HG02610 (cell line): ENCODE measurements around the gene AHCYL1.
"Not testable (repeated sequence)": the region's sequence is repeated elsewhere in the genome, so short reads cannot be mapped to it uniquely, and the experiment has no call there.

Source experiments
- ATAC-seq: cut with Tn5 transposase; IDR thresholded peaks from one replicate; pipeline ENCODE4 v1.9.1; 2021; ENCODE audit warnings: mild to moderate bottlenecking, moderate library complexity; ENCODE audit not compliant: unreplicated experiment

Gene AHCYL1

DNA sequence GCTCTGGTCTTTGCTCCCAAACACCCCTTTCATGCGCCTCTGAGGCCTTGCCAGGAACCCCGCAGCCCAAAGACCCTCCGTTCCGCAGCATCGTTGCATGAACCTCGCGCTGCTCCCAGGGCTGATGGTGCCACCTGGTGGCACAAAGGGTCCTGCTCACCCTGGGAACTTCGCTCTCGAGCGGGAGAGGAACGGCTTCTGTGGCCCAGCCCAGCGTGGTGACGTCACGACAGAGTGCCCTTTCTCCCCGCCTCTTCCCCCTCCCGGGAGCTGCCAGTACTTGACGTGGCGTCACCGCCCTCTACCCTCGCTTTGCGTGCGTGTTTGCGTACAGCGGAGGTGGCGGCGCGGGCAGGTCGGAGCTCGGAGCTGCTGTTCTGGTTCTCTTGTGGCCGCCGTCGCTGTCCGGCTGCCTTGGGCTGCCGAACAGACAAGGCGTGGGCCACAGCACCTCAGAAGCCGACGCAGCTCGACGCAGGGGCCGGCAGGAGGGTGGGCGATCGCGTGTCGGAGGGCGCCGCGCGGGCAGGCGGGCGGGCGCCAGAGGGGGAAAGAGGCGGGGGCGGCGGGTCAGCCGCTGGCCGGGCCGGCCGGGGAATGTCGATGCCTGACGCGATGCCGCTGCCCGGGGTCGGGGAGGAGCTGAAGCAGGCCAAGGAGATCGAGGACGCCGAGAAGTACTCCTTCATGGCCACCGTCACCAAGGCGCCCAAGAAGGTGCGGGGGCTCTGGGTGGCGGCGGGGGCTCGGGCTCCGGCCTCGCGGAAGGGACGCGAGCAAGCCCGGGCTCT lies at the start of gene AHCYL1:
AHCYL1 (plus strand) TSS at position 310 of the 791 bp plus-strand sequence; CDS start at position 598, 288 bp downstream.
- peak; percentile 98 for ATAC-seq

DNA sequence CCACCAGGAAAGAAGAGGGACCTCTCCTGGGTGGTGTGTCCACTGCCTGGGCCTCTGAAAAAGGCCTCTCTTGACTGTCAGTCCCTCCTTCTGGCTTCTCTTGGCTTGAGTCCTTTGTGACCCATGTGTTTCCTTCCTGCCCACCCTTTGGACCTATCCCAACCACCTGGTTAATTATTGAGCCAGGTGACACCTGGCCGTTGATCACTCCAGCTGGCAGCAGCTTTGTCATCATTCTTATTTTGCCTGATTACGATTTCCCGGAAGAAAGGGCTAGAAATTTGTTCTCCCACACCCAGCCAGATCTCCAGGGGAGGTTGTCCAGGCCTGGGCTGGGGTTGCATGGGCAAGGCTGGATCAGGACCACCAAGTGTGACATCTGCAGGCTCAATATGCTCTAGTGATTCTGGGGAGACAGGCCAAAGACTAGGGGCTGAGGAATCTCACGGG lies 49.1 kb upstream of the AHCYL1 start:
- ATAC-seq = no peak

DNA sequence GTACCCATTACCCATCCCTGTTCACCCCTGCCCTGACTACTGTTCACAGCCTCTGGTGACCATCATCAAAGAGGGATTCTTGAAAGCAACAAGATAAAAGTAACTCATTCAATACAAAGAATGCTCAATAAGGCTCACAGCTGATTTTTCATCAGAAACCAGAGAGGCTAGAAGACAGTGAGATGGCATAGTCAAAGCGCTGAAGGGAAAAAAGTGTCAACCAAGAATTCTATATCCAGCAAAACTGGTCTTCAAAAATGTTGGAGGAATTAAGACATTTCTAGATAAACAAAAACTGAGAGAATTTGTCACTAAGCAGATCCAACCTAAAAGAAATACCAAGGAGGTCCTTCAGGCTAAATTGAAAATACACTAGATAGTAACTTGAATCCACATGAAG lies 46.8 kb upstream of the AHCYL1 start:
- no peak for ATAC-seq

DNA sequence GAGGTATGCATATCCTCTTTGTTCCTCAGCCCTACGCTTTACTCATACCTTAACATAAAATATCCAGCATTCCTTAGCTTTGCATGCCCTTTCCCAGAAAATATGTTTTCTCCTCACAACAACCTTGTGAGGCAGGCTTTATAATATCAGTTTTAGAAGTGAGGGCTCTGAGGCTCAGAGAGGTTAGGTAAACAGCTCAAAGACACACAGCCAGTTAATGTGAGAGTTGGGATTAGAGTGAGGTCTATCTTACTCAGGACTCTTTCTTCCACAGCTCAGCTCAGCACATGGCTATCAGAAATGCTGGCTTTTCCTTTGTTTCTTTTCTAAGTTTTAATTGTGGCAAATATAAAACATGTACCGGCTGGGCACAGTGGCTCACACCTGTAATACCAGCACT lies 46.0 kb upstream of the AHCYL1 start:
- ATAC-seq = no peak

DNA sequence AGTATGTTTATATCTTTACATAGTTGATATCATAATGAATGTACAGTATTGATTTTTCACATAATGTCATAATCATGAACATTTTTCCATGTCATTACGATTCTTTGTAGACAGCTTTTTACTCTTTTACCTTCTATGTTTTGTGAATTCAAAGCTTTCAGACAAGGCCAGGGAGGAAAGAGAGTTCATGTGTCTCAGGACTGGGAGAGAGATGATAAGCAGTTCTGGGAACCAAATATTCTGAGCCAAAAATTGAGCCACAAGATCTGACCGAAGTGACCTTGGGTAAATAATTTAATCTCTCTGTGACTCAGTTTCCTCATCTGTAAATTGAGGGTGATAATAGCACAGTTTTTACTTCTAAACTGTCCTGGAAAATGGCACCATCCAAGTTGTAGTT lies 42.1 kb upstream of the AHCYL1 start:
- no peak for ATAC-seq

DNA sequence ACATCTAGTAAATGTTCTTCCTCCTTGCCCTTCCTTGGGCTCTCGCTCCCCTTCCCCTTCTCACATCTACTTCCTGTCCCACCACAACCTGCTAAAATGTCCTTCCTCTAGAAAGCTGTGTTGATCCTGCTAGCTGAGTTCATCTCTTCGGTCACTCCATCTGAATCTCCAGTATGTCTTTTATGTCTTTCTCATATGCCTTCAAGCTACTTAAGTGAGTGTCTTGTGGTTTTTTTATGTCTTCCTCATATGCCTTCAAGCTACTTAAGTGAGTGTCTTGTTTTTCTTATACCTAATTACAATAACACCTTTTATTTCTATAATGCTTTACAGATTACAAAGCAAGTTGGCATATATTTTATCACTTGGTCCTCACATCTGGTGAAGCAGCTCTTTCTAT lies 40.0 kb upstream of the AHCYL1 start:
- ATAC-seq = no peak

DNA sequence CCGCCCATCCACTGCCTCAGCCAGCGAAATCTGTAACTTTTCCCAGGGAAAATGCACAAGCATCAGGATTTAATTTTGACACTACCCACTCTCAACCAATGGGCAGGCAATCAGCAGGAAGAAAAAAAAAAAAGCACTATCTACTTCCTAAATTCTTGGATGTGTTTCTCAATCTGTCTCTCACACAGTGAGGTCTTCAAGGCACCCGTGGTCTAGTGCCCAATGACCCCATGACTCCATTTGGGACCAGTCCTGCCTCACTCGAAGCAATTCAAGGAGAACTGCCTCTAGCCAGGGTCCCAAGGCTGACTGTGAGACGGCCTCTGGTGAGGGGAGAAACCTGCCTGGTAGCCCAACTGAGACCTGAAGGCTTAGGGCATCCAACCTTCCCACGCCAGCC lies 38.1 kb upstream of the AHCYL1 start:
- no peak for ATAC-seq

DNA sequence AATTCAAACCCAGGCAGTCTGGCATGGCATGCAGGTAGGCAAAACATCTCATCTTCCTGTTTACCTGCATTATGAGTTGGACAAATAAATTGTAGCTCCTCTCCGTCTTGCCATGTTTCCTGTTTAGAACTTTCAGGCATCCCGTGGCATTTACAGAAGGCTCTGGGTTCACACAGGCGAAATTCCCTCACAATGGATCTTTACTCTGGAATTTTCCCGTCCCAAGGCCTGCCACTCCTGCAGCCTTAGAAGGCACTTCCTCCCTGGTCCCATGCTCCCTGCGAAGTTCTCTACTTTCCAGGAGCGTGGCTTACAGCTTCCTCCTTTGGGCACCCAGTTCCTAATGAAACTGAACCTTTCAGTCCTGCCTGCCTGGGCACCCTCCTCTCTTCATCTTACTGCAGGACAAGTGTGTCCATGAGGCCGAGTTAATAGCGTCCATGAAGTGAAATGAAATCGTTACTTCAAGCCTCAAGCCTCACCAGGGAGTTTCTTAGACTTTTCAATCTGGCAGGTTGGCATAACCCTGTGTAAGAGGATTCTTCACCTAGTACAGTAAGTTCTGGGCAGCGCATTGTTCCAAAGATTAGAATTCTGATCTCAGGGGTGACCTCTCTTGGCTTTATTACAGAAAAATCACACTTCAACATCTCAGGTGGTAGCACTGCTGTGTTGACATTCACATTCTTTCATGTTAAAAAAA lies 36.8 kb upstream of the AHCYL1 start:
- no peak for ATAC-seq

DNA sequence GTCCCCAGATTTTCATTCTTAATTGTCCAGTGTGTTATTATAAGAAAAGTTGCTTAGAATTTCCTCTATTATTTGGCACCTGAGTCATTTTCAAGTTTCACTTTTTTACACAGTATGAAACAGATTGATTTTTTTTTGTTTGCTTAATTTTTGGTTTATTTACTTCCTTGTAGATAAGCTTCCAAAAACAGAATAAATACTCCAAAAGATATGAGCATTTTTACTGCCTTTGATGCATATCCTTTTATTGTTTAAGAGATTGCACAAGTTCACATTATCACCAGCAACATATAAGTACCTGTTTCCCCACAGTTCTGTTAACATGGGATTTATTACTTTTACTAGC lies 36.3 kb upstream of the AHCYL1 start:
- ATAC-seq = no peak

DNA sequence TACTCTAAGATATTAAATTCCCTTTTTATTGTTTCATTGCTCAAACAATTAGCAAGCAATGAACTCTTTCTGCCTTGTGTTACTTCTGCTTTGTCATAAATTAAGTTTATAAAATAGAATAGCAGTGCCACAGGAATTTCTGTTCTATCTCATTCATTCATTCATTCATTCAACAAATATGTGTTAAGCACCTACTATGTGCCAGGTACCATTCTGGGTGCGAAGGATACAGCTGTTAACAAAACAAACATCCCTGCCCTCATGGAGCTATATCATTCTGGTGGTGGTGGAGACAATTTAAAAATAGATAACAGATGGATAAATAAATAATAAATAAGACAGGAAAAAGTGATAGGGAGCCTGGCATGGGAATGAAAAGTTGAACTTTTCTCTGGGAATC lies 34.5 kb upstream of the AHCYL1 start:
- ATAC-seq = no peak

DNA sequence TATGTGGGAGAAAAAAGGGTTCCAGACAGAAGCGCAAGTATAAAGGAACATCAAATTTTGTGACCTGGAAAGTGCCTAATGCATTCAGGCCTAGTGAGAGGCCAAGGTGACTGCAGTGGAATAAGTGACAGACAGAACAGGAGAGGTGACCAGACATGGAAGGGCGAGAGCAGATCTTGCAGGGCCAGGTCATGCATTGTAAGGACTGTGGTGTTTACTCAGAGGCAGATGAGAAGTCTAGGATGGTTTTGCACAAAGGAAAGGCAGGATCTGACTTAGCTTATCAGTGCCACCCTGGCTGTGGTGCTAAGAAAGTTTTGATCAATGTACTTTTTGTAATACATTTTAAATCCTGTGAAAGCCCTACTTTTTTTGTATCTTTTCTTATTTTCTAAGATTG lies 34.1 kb upstream of the AHCYL1 start:
- no peak for ATAC-seq

DNA sequence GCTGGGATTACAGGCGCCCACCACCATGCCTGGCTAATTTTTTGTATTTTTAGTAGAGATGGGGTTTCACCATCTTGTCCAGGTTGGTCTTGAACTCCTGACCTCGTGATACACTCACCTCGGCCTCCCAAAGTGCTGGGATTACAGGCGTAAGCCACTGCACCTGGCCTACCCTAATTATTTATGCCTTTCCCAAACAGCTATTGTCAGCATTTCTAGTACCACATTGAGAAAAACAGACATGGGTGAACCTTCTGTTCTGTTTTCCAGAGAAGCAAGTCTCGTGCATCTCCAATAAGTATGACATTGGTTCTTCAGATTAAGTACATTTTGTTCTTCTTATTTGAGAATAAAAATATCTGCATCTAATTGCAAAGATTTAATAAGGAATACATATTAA lies 33.1 kb upstream of the AHCYL1 start:
- ATAC-seq = not testable (repeated sequence)

DNA sequence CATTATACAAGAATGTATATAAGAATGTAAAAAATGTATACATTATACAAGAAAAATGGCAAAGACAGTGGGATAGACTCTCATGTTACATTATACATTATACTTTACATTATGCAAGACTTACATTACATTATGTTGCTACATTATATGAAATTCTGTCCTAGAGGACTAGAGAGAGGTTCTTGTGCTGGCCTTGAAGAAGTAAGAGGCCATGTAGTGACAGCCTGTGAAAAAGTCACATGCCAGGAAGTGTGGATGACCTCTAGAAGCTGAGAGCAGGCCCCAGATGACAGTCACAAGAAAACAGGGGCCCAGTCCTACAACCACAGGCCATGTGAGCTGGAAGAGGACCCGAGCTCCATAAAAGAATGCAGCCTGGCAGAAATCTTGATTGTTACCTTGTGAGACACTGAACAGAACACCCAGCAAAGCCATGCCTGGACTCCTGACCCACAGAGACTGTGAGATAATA lies 30.5 kb upstream of the AHCYL1 start:
- ATAC-seq = no peak

DNA sequence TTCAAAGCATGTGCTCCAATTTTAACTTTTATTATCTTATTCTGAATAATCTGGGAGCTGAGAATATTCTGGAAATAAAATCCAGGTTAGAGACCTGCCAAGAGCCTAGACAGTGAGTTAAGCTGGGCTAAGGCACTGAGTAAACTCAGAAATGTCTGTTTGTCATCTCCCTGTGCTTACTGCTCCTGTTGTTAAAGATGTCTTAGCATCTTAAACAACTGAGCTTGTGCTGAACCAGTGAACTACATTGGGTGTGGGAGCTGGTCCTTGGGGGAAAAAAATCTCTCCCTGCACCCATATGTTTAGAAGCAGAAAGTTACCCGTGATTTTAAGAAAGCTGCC lies 25.0 kb upstream of the AHCYL1 start:
- no peak for ATAC-seq

DNA sequence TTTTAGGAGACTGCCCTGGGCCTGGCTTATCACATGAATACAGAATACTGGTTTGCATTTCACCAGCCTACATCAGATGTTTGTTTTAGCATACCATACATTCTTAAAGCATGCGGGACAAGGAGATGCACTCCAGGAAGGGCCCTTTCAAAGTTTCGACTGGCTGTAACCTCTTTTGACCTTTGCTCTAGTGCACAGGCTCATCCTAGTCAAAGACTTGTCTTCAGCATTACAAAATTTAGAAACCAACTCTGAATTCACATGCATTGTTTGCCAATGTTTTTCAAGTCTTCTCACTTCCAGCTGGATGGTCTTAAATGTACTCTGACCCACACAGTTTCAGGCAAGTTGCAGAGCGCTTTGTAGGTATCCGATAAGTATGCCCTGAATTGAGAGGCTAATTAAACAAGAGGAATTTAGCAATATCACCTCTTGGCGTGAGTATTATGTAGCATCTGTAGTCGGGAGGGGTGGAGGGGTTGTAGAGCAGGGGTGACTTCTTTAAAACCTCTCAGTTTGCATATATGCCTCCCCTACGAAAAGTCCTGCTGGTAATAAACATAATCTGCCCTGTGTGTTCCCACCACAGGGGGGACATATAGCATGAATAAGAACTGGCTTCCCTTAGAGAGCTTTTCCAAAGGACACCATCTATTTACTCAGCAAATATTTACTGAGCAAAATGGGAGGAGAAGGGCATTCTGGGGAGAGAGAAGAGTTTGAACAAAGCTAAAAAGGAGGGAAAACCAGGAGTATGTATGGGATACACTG lies 24.4 kb upstream of the AHCYL1 start:
- no peak for ATAC-seq

DNA sequence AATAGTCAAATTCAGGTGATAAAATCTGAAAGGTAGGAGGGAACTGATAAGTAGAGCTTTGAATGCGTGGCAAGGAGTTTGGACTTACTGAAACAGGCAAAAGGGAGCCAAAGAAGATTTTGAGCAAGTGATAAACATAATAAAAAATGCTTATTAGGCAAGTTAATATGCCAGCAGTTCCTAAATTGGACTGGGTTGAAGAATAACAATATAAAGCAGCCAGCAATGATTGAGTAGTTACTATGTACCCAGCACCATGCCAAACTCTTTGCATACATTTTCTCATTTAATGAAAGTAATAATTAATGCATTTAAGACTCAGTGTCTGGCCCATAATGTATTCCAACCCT lies 23.8 kb upstream of the AHCYL1 start:
- ATAC-seq = no peak

DNA sequence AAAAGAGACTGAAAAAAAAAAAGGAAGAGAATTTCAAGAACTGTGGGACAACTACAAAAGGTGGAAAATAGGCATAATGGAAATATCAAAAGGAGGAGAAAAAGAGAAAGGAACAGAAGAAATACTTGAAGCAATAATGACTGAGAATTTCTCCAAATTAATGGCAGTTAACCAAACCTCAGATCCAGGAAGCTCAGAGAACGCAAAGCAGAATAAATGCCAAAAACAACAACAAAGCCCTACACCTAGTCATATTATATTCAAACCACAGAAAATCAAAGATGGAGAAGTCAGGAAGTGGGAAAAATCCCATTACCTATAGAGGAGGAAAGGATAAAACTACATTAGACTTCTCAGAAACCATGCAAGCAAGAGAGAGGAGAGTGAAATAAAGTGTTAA lies 20.7 kb upstream of the AHCYL1 start:
- ATAC-seq = no peak

DNA sequence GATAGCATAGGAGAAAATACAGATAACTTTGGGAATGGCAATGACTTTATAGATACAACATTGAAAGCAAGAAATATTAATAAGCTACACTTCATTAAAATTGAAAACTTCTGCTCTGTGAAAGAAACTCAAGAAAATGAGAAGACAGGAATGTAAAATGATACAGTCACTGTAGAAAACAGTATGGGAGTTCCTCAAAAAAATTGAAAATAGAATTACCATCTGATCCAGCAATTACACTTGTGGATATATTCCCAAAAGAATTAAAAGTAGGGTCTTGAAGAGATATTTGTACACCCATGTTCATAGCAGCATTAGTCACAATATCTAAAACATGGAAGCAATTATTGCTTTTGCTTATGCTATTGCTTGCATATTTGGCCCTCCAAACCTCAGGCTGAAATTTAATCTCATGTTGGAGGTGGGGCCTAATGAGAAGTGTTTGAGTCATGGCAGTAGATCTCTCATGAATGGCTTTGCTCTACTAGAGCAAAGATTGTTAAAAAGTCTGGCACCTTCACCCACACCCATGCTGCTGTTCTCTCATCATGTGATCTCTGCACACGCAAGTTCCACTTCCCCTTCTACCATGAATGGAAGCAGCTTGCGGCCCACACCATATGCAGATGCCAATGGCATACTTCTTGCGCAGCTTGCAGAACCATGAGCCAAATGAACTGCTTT lies 15.3 kb upstream of the AHCYL1 start:
- no peak for ATAC-seq

DNA sequence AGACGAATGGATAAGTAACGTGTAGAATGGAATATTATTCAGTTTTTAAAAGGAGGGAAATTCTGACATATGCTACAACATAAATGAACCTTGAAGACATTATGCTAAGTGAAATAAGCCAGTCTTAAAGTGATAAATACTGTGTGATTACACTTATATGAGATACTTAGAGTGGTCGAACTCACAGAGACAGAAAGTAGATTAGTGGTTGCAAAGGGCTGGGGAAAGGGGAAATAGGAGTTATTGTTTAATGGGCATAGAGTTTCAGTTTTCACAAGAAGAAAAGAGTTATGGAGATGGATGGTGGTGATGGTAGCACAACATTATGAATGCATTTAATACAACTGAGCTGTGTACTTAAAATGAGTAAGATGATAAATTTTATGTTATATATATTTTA lies 14.7 kb upstream of the AHCYL1 start:
- no peak for ATAC-seq

DNA sequence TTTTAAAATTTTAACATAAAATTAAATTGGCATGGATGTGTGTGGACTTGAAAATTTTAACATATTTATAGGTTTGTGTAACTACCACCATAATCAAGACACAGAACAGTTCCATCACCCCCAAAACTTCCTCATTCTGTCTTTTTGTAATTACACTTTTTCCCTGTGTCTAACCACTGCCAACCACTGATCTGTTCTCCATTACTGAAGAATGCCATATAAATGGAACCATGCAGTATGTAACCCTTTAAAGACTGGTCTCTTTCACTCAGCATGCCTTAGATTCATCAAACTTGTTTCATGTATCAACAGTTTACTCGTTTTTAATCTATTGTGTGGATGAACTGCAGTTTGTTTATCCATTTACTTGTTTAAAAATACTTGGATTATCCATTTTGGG lies 13.0 kb upstream of the AHCYL1 start:
- no peak for ATAC-seq

DNA sequence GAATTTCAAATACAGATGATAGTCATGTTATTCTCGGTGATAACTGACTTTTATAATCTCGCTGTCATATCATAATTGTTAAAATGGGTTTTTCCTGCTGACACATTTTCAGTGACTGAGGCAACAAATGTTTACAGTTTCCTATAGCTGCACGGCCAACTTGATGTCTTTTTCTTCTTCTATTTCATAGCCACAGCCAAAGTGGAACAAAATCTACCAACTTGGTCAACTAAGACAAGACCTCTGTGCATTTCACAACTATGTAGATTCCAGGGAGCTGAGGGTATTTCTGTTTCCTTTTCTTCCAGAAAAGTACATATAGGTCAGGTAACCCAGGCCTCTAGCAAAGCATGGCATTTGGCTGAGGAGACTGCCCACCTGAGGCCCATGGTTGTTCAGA lies 10.4 kb upstream of the AHCYL1 start:
- ATAC-seq = no peak
